Stimulated activated CD4-positive, alpha-beta T cell treated with anti-CD3 and anti-CD28 coated beads, Interleukin-12 subunit alpha, Interleukin-12 subunit beta, amount 100 ng/mL, for 24 hours (primary cell): ENCODE results near the gene NAE1.

Experiments
- DNase-seq, 2 experiments: peaks; one replicate each; pipeline ENCODE4 v3.0.0-alpha.2; 2020; ENCODE audit warnings: low read depth in 2 of 2

The NAE1 gene

GRCh38 chr16:66850115-66850815 is 19.5 kb upstream of the NAE1 start:
- DNase-seq = no peak

GRCh38 chr16:66849549-66849948 is 18.8 kb upstream of the NAE1 start:
- DNase-seq = no peak

GRCh38 chr16:66849021-66849420 is 18.2 kb upstream of the NAE1 start:
- no peak for DNase-seq

- DNase-seq = no peak
Measured at GRCh38 chr16:66848172-66848571, 17.4 kb upstream of the NAE1 start.

GRCh38 chr16:66847533-66848067 is 16.8 kb upstream of the NAE1 start:
- no peak for DNase-seq

GRCh38 chr16:66846831-66847230 is 16.1 kb upstream of the NAE1 start:
- DNase-seq = no peak

GRCh38 chr16:66846266-66846665 is 15.5 kb upstream of the NAE1 start:
- no peak for DNase-seq

GRCh38 chr16:66845791-66846221 is 15.0 kb upstream of the NAE1 start:
- no peak for DNase-seq

GRCh38 chr16:66845080-66845410 is 14.3 kb upstream of the NAE1 start:
- DNase-seq = no peak

- no peak for DNase-seq
Measured at GRCh38 chr16:66844342-66845079, 13.7 kb upstream of the NAE1 start, which contains the start of gene CA7. CA7 (plus strand) TSS chr16:66844414; CDS start chr16:66844488, 74 bp downstream.

- no peak for DNase-seq
Measured at GRCh38 chr16:66844009-66844341, 13.2 kb upstream of the NAE1 start.

- no peak for DNase-seq
Measured at GRCh38 chr16:66843191-66843590, 12.4 kb upstream of the NAE1 start.

GRCh38 chr16:66842765-66843164 is 12.0 kb upstream of the NAE1 start:
- DNase-seq = no peak

GRCh38 chr16:66841366-66841765 is 10.6 kb upstream of the NAE1 start:
- no peak for DNase-seq

- no peak for DNase-seq
Measured at GRCh38 chr16:66840883-66841282, 10.1 kb upstream of the NAE1 start.

GRCh38 chr16:66834746-66835145 is 4.0 kb upstream of the NAE1 start:
- no peak for DNase-seq

GRCh38 chr16:66832661-66833305 is 2.0 kb upstream of the NAE1 start:
- no peak for DNase-seq

GRCh38 chr16:66832190-66832589 is 1.4 kb upstream of the NAE1 start:
- DNase-seq = no peak

- DNase-seq = no peak
Measured at GRCh38 chr16:66824006-66824405, 6.8 kb downstream of the NAE1 start.

GRCh38 chr16:66814734-66815133 is 16.0 kb downstream of the NAE1 start:
- no peak for DNase-seq

- no peak for DNase-seq
Measured at GRCh38 chr16:66811043-66811442, 19.7 kb downstream of the NAE1 start.

- no peak for DNase-seq
Measured at GRCh38 chr16:66810391-66810790, 20.4 kb downstream of the NAE1 start.

GRCh38 chr16:66809765-66810164 is 21.0 kb downstream of the NAE1 start:
- no peak for DNase-seq
